Subcutaneous abdominal adipose tissue (tissue), 5 donors: ENCODE data around the gene CACNA1G.
A peak's percentile ranks its signal among the peaks of the same experiment; 100 is the strongest.

ENCODE experiments used
- H3K27ac ChIP-seq: one replicate; pipeline ENCODE4 v1.7.0; 2013; ENCODE audit warnings: low read depth, mild to moderate bottlenecking, inconsistent platforms, low read length, moderate library complexity
- H3K27me3 ChIP-seq, 5 donors: one replicate each; pipeline ENCODE4 v1.7.0; 2013; ENCODE audit warnings: low read length in 5 of 5, inconsistent platforms in 1 of 5; ENCODE audit not compliant: control insufficient read depth in 5 of 5, insufficient read depth in 4 of 5
- H3K36me3 ChIP-seq, 5 donors: one replicate each; pipeline ENCODE4 v1.7.0; 2013; ENCODE audit warnings: low read length in 5 of 5; ENCODE audit not compliant: control insufficient read depth in 5 of 5, insufficient read depth in 5 of 5
- H3K4me1 ChIP-seq, 5 donors: one replicate each; pipeline ENCODE4 v1.7.0; 2013; ENCODE audit warnings: low read length in 5 of 5, mild to moderate bottlenecking in 3 of 5, moderate library complexity in 1 of 5; ENCODE audit not compliant: control insufficient read depth in 5 of 5, insufficient read depth in 5 of 5
- H3K4me3 ChIP-seq, 5 donors: one replicate each; pipeline ENCODE4 v1.7.0; 2013; ENCODE audit warnings: low read length in 5 of 5, low read depth in 1 of 5
- H3K9ac ChIP-seq, 5 donors: one replicate each; pipeline ENCODE4 v1.7.0; 2013; ENCODE audit warnings: low read length in 5 of 5, mild to moderate bottlenecking in 4 of 5, moderate library complexity in 3 of 5
- H3K9me3 ChIP-seq, 5 donors: one replicate each; pipeline ENCODE4 v1.7.0; 2013; ENCODE audit warnings: low read length in 5 of 5; ENCODE audit not compliant: control insufficient read depth in 5 of 5
- donor health status: healthy.
- donor health status: healthy.
- donor health status: healthy.
- donor health status: healthy.
- donor health status: healthy.

Gene CACNA1G

GRCh38 chr17:50584116-50584515 is 23.6 kb downstream of the CACNA1G start:
- H3K4me1 ChIP-seq, result peaks cover 0 to 7% (median 5%) of the 10 kb centered on the region in 5 donors
- H3K27me3 ChIP-seq, result peaks cover 0 to 14% (median 9%) of the 10 kb centered on the region in 5 donors
- no peaks in the 10 kb centered on the region for H3K36me3 ChIP-seq
- no peak overlapping the region for H3K4me3 ChIP-seq
- H3K9me3 ChIP-seq, result no peaks in the 10 kb centered on the region
- no peak overlapping the region for H3K9ac ChIP-seq
- no peak overlapping the region for H3K27ac ChIP-seq

GRCh38 chr17:50584749-50585148 is 24.2 kb downstream of the CACNA1G start:
- Histone ChIP-seq H3K36me3 (no peaks in the 10 kb centered on the region), H3K9ac (no peak overlapping the region), H3K27me3 (peaks cover 0 to 14% (median 4%) of the 10 kb centered on the region in 5 donors), H3K9me3 (no peaks in the 10 kb centered on the region), H3K27ac (no peak overlapping the region), H3K4me1 (peaks cover 5 to 13% (median 11%) of the 10 kb centered on the region in 5 donors), H3K4me3 (no peak overlapping the region)

GRCh38 chr17:50585346-50585745 is 24.8 kb downstream of the CACNA1G start:
- Histone ChIP-seq H3K9me3 (no peaks in the 10 kb centered on the region), H3K27me3 (peaks cover 0 to 9% (median 3%) of the 10 kb centered on the region in 5 donors)

GRCh38 chr17:50585891-50586290 is 25.4 kb downstream of the CACNA1G start:
- Histone ChIP-seq H3K27me3 (peaks cover 0 to 7% (median 0%) of the 10 kb centered on the region in 5 donors), H3K4me3 (no peak overlapping the region), H3K27ac (no peak overlapping the region), H3K36me3 (no peaks in the 10 kb centered on the region), H3K9ac (no peak overlapping the region), H3K9me3 (no peaks in the 10 kb centered on the region), H3K4me1 (peaks cover 8 to 22% (median 18%) of the 10 kb centered on the region in 5 donors)

More at GRCh38 chr17:50585346-50585745, 24.8 kb downstream of the CACNA1G start:
- H3K9ac ChIP-seq, result no peak overlapping the region
- H3K36me3 ChIP-seq, result no peaks in the 10 kb centered on the region
- peaks cover 7 to 19% (median 17%) of the 10 kb centered on the region in 5 donors for H3K4me1 ChIP-seq
- H3K4me3 ChIP-seq, result no peak overlapping the region
- H3K27ac ChIP-seq, result no peak overlapping the region

GRCh38 chr17:50586421-50587247 is 26.1 kb downstream of the CACNA1G start:
- Histone ChIP-seq H3K9ac (no peak overlapping the region), H3K9me3 (no peaks in the 10 kb centered on the region), H3K36me3 (no peaks in the 10 kb centered on the region), H3K4me1 (peaks cover 8 to 22% (median 18%) of the 10 kb centered on the region in 5 donors), H3K27ac (no peak overlapping the region), H3K27me3 (peaks cover 0 to 7% (median 0%) of the 10 kb centered on the region in 5 donors), H3K4me3 (no peak overlapping the region)

- no peaks in the 10 kb centered on the region for H3K36me3 ChIP-seq
- no peak overlapping the region for H3K4me3 ChIP-seq
- H3K9me3 ChIP-seq, result no peaks in the 10 kb centered on the region
- peaks cover 8 to 22% (median 18%) of the 10 kb centered on the region in 5 donors for H3K4me1 ChIP-seq
- no peak overlapping the region for H3K9ac ChIP-seq
- H3K27me3 ChIP-seq, result peaks cover 0 to 3% (median 0%) of the 10 kb centered on the region in 5 donors
- H3K27ac ChIP-seq, result no peak overlapping the region
Observed at GRCh38 chr17:50587571-50587970, 27.1 kb downstream of the CACNA1G start.

- Histone ChIP-seq H3K4me1 (peaks cover 8 to 22% (median 18%) of the 10 kb centered on the region in 5 donors), H3K9me3 (no peaks in the 10 kb centered on the region), H3K27ac (no peak overlapping the region), H3K36me3 (no peaks in the 10 kb centered on the region), H3K9ac (no peak overlapping the region), H3K27me3 (peaks cover 0 to 3% (median 0%) of the 10 kb centered on the region in 5 donors), H3K4me3 (no peak overlapping the region)
Observed at GRCh38 chr17:50588391-50589049, 28.0 kb downstream of the CACNA1G start.

- H3K27me3 ChIP-seq, result no peaks in the 10 kb centered on the region
- H3K27ac ChIP-seq, result no peak overlapping the region
- H3K4me1 ChIP-seq, result peaks cover 8 to 22% (median 18%) of the 10 kb centered on the region in 5 donors
- no peak overlapping the region for H3K9ac ChIP-seq
- H3K9me3 ChIP-seq, result no peaks in the 10 kb centered on the region
- H3K4me3 ChIP-seq, result peak overlapping the region in 1 of 5 donors; percentile 2
- H3K36me3 ChIP-seq, result no peaks in the 10 kb centered on the region
Observed at GRCh38 chr17:50589095-50589705, 28.7 kb downstream of the CACNA1G start.

- Histone ChIP-seq H3K27ac (no peak overlapping the region), H3K27me3 (no peaks in the 10 kb centered on the region), H3K4me3 (no peak overlapping the region), H3K9ac (no peak overlapping the region), H3K4me1 (peaks cover 8 to 22% (median 18%) of the 10 kb centered on the region in 5 donors), H3K9me3 (no peaks in the 10 kb centered on the region), H3K36me3 (no peaks in the 10 kb centered on the region)
Observed at GRCh38 chr17:50590946-50591737, 30.6 kb downstream of the CACNA1G start.
